ENCODE measurements around the gene SHE.
"Not testable (repeated sequence)": the region's sequence is repeated elsewhere in the genome, so short reads cannot be mapped to it uniquely, and the experiment has no call there.

SHE gene

DNA sequence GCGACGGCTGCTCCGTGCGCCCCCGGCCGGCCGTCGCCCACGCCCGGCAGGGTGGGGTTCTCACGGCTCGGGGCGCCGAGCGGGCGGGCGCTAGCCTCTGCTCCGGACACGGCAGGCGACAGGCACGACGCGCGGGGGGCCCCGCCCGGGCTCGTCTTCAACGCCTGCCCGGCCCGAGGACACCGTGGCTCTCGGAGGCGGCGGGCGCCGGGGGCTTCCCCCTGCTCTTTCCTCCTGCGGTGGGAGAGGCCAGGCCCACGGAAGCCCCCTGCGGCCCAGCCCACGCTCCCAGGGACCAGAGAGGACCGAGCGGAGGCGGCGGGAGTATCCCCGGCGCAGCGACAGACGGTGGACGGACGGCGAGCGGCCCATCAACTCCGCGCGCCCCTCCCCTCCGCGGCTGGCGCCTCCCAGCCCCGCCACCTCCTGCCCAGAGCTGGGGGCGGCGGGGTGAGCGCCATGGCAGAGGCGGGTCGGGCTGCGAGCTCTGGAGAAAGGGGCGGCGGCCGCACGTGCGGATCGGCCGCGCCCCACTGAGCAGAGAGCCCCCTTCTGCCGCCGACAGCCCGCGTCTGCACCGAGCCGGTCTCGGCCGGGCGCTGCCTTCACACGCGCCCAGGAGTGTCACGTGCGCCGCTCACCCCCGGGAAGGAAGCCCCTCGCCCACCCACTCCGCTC is at the start of gene SHE, which contains the start of gene TDRD10:
TSS of gene SHE (minus strand) at position 347 of the 678 bp plus-strand sequence. CDS start 386 bp downstream, outside the sequence.
TSS of gene TDRD10 (plus strand) at position 154 of the 678 bp plus-strand sequence. CDS start 4,685 bp downstream, outside the sequence.
- DNase-seq, result no peak

DNA sequence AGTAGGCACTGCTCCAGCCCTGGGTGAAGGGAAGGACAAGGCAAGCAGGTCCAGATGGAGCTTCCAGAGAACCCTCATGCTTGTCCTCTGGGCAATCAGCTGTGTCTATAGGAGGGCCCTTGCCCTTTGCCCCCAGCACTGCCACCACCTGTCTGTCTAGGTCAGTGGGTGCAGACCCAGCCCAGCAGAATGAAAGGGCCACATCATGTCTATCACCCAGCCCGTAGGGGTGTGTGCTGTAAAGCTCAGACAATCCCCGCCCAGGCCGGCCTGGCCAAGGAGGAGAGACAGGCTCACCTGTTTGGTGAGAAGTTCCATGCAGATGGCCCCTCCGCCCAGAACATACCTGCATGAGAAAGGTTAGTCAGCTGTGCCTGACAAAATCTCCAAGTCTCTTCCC is 49.3 kb upstream of the SHE start:
- no peak for DNase-seq

DNA sequence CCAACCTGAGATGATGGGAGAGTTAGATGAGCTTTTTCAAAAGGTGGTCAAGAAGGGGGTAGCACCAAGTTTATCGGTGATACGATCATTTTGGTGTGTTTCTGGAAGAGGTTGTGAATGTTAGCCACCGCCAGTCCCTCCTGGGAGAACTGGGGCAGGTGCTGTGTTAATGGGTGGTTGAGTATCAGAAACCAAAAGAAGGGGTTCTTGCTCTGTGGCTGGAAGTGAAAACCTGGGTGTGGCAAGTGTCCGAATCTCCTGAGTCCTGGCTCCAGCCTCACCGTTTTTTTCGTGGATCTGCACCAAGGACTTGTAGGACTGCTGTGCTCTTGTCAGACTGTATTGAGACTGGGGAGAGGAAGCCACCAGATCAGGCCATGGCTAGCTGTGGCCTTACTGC is 48.4 kb upstream of the SHE start:
- no peak for DNase-seq

DNA sequence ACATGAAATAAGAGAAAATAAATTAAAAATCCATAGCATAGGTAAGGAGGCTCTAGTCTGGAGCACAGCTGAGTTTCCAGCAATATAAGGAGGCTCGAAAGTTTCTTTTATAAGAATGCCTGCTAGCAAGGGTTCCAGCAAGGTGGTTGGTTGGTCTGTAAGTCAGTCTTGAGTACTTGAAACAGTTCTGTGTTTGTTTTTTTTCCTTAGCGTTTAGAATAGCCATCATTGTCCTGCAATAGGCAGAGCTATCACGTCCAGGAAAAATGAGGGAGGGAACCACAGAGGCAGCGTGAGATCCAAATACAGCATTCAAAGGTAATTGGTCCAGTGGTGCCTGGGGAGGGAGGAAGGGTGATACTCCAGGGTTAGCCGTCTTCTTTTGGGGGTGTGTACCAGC is 47.9 kb upstream of the SHE start:
- no peak for DNase-seq

DNA sequence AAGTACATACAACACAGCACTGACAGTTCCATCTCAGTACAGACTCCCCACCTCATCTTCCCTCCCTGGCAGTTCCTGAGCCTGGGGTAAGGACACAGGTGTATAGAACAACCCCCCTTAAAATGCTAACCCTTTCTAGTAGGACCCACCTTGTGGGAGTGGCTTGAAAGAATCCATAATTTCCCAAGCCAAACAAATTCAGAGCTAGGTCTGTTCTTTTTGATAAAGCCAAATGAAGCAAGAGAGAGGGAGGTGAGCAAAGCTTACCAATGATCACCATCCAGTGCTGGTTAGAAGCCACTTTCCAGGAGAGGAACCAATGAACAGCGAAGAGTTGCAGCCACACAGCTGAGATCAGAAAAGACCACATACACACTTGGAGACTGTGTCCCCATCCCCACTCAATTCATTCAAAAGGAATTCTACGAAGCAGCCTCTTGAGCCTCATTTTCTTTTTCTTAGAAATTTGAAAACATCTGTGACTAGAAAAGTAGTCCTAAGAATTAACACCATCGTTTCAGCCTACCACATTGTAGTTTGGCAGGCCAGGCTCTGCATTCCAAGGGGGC is 47.1 kb upstream of the SHE start:
- DNase-seq, result no peak

DNA sequence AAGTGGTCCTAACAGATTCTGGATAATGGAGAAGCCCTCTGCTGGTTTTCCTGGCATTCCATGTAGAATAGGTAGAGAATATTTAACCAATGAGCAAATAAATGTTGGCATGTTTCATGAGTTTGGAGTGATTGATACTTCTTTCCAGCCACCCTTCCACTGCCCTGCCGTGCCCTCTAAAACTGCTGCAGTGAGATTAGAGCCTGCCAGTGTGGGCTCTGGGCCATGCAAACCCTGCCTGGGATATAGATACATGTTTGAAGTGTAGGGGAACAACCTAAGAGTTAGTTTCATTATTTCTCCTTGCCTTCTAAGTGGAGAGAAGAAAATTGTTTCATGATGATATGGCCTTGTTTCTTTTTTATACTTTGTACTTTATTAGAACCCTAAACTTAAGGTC is 45.8 kb upstream of the SHE start:
- DNase-seq, result no peak

DNA sequence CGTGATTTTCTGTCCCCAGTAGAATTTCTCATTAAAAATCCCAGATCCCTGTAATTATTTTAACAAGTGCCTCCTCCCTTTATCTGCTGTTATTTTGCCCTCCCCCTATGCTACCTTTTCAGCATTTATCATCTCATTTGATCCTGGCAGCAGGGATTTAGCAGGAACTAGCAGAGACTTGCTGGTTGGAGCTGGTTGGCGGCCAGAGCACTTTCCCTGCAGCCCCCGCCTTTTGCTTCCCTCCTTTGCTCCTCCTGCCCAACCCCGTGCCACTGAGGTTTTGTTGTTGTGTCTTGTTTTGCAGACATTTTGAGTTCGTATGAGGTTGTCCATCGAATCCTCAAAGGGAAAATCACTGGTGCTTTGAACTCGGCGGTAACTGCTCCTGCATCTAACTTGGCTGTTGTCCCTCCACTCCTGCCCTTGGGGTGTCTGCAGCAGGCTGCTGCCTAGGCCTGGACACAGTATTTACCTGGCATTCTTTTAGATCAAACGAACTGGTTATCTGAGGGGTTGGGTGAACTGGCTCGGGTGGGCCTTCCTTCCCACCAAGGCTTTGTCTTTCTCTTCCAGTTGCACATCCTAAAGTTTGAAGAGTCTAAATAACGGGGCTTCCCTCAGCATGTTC is 45.0 kb upstream of the SHE start:
- no peak for DNase-seq

DNA sequence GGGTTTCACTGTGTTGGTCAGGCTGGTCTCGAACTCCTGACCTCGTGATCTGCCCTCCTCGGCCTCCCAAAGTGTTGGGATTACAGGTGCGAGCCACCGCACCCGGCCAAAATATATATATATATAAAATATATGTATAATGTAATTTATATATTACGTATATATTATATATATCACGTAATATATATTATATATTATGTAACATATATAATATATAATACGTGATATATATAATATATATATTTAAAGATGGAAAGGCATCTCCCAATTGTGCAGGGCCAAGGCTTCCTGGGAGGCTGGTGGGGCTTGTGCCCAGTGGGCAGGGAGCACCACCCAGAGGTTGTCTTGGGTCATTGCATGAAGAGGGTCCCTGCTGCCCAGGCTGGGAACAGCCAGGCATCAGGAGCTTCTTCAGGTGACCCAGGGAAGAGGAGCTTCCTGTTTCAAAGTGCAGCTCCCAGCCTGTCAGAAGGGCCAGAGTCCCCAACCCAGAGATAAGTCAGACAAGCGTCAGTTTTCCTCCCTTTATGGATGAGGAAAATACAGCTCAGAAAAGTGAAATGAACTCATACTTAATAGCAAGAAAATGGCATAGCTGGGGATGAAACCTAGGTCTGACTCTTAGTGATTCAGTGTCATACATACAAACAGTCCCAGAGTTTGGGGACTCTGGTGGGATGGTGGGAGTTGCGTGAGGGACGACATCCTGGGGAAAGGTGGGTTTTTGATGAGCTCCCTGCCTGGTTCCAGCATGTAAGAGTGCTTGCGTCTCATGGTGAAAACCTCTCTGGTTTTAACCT is 44.3 kb upstream of the SHE start:
- peak; percentile 59 for DNase-seq

DNA sequence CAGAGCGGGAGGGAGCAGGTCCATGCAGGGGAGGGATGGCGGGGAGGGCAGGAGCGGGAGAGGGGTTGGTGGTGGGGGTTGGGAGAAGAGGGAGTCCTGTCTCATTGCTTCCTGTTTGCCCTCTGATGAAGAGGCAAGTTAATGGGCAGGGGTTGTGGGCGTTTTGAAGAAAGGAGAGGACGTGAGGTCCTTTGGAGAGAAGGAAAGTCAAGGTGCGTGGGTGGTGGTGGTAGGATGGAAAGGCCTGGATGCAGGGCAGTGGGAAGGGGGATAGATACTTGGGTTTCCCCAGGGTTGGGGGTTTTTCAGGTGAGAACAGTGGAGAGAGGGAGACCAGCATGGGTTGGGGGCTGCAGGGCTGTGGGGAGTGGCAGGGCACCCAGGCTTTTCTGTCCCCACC is 39.0 kb upstream of the SHE start:
- DNase-seq, result no peak

DNA sequence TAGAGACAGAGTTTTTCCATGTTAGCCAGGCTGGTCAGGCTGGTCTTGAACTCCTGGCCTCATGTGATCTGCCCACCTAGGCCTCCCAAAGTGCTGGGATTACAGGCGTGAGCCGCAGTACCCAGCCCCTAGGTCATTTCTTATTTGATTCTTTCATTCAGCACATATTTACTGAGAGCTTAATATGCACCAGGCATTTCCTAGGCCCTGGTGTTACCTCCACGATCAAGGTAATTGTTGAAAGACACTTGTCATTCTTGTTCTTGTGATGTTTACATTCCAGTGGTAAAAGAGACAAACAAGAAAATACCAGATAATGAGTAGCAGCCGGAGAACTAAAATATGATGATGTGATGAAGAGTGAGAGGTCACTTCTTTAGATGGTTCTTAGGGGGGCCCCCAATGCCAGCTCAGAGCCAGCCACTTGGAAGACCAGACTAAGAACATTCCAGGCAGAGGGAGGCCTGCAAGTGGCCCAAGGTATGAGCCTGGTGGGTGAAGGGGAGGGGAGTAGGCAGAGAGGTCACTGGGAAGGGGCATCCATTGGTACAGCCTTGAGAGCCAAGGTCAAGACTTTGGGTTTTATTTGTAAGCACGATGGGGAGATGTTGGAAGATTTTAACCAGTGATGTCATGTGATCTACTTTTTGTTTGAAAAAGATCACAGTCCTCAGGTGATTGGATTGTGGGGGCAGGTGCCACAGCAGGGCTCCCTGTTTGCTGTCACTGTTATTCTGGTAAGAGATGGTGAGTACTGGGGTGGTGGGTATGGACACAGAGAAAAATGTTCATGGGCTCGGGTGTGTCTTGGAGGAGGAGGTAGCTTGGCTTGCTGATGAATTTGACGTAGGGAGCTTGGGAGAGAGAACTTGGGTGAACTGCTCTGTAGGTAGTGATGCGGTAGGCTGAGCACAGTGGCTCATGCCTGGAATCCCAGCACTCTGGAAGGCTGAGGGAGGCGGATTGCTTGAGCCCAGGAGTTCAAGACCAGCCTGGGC is 37.6 kb upstream of the SHE start:
- DNase-seq, result no peak

DNA sequence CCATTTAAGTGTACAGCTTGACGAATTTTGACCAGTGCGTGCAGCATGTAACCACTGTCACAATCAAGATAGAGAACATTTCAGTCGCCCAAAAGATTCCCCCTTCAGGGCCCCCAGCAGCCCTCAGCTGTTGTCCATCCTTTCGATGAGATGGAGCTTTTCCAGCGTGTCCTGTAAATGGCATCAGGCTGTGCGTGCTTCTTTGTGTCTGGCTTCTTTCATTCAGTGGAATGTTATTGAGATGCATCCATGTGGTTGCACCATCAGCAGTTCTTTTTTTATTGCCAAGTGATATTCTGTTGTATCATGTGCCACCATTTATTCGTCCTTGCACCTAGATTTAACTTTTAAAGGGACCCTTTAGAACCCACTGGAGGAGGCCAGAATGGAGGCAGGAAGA is 34.4 kb upstream of the SHE start:
- no peak for DNase-seq

DNA sequence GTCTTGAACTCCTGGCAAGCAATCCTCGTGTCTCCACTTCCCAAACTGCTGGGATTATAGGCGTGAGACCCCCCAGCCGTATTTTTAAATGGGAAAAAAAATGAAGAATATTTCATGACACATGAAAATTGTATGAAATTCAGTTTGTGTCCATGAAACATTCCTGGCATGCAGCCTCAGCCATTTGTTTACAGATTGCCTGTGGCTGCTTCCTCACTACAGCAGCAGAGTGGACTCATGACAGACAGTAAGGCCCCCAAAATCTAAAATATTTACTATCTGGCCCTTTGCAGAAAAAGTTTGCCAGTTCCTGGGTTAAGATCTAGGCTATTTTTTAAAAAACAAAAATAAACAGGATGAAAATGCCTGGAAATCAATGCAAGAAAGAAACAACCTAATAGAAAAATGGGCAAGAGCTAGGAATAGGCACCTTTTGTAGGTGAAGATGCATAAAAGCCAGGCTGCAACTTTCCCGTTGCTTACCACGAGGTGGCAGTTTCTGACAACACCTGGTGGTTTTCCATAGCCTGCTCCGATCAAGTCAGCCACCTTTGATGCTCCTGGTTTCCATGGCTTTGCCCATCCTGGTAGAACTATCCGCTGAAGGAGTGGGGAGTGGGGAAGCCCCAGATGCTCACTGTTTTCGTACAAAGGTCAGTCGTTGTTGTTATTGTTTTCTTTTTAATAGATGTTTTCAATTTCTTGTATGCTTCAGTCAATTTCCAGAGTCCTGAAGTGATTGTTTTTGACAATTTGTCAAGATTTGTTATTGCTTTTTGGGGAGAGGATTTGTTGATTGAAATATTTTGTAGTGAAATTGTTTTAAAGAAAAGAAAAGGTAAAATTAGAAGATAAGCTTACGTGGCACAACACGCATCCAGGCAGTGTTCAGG is 32.0 kb upstream of the SHE start:
- DNase-seq, result no peak

DNA sequence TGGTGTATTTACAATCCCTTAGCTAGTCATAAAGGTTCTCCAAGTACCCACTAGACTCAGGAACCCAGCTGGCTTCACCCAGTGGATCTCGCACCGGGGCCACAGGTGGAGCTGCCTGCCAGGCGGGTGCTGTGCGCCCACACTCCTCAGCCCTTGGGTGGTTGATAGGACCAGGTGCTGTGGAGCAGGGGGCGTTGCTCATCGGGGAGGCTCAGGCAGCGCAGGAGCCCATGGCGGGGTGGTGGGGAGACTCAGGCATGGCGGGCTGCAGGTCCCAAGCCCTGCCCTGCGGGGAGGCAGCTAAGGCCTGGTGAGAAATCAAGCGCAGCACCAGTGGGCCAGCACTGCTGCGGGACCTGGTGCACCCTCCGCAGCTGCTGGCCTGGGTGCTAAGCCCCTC is 29.7 kb upstream of the SHE start:
- DNase-seq, result not testable (repeated sequence)

DNA sequence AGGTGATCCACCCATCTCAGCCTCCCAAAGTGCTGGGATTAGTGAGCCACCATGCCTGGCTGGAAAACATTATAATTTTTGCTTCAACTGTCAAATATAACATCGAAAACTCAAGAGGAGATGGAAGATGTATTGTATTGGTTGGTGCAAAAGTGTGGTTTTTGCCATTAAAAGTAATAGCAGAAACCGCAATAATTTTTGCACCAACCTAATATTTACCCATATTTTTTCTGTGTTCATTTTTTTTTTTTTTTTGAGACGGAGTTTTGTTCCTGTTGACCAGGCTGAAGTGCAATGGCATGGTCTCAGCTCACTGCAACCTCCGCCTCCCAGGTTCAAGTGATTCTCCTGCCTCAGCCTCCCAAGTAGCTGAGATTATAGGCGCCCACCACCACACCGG is 27.1 kb upstream of the SHE start:
- no peak for DNase-seq

DNA sequence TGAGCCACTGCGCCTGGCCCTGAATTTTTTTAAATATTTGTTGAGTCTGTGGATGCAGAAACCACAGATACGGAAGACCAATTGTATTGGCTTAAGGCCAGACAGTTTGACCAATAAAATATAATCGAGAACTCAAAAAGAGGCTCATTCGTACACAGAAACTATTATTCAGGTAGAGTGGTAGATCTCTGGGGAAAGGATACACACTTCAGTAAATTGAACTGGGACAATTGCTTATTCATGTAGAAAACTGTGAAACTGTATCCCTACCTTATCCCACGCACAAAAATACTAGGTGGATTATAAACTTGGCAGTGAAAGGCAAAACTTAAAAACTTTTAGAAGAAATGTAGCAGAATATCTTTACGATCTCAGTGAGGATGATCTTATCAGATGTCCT is 25.0 kb upstream of the SHE start:
- DNase-seq, result no peak

DNA sequence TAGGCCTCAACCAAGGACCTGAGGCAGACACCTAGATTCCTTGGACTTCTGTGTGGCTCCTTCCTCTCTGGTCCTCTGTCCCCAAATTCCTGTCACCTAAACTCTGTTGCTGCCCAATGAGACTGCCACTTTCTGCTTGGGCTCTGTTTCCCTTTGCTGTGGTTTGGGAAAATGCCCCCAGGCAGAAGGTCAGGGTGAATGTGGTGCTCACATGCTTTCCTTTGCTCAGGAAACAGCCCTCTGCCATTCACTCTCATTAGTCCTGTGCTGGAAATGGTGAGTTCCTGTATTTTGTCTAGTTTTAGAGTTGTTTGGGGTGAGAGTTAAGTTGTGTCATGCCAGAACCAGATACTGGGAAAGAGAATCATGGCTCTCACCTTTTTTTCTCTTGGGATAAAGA is 22.7 kb upstream of the SHE start:
- DNase-seq, result no peak

DNA sequence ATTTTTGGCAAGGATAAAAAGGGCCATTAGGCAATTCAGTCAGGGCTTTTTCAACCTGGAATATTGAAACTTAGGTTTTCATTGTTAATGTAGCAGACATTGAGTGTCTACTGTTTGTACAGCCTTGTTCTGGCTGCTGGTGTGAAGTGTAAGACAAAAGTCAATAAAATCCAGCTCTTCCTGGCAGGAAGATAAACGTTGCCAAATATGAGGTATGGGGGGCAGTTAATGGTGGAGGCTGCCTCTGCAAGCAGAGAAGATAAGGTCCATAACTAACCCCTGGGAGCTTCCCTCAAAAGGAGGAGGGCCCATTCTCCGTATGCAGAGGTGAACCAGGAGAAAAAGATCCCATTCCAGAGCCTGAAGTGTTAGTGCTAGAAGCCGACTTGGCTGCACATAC is 19.5 kb upstream of the SHE start:
- no peak for DNase-seq

DNA sequence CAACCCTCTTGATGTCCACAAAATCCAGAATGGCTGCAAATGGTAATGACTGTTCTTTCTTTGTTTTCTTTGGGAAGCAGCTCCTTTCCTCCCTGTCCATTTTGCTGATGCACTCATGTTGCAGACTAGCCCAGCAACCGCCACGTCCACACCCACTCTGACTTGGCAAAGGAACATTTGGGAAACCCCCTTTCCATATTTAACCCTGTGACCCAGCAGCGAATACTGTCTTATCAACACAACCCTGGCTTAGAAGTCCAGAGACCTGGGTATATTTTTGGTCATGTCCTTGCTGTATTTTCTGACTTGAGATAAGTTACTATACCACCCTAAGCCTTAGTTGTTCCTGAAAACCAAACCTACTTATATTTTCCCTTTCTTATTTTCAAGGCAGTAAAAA is 18.1 kb upstream of the SHE start:
- no peak for DNase-seq

DNA sequence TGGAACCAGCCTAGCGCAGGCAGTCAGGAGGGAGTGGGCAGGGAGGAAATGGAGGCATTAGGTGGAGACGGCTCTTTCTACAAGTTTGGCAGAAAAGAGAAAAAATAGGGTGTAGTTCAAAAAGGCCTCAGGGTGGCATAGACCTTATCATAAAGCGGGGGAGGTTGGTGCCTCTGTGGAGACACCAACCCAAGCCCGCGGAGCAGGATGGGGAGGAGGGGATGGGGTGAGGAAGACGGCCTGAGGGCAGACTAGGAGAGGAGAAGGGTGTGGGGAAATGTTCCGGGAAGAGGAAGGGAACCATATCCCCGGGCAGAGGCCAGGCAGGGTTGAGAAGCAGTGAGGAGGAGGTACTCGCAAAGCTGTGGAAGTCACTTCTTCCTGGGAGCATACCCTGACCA is 17.4 kb upstream of the SHE start:
- no peak for DNase-seq

DNA sequence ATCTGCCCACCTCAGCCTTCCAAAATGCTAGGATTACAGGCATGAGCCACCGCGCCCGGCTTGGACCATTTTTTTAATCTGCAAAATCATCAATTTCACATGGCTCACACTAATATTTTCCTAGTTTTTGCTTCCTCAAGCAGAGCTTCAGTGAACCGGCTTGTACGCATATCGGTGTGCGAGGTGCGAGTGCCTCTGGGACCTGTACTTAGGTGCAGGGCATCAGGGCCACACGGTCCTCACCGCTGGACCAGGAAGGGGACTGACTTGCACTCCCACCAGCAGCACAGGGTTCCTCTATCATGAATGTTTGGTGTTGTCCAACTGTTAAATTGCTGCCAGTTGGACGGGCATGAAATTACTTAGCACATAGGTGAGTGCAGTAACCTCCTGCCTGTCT is 15.4 kb upstream of the SHE start:
- no peak for DNase-seq

DNA sequence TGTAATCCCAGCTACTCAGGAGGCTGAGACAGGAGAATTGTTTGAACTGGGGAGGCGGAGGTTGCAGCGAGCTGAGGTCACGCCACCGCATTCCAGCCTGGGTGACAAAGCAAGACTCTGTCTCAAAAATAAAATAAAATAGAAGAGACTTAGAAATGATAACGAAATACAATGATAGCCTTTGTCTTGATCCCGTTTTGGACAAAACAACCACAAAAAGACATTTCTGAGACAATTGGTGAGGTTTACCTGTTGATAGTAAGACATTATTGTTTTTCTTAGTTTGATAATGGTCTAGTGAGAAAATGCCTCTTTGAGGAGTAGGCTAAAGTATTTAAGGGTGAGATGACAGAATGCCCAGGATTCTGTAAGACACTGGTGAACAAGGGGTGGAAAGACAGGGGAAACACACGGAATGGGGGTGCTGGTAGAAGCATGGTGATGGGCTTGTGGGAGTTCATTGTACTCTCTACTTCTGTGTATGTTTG is 11.9 kb upstream of the SHE start:
- DNase-seq, result no peak
